GM12873 (cell line): ENCODE results near the gene PTPRN2.

Experiments
- CTCF ChIP-seq: IDR thresholded peaks from 2 replicates; pipeline ENCODE4 v1.5.1; 2012; ENCODE audit warnings: low read depth, mild to moderate bottlenecking, moderate library complexity, low read length, control low read depth; ENCODE audit not compliant: insufficient read depth; ENCODE audit errors: missing control alignments

PTPRN2 gene

DNA sequence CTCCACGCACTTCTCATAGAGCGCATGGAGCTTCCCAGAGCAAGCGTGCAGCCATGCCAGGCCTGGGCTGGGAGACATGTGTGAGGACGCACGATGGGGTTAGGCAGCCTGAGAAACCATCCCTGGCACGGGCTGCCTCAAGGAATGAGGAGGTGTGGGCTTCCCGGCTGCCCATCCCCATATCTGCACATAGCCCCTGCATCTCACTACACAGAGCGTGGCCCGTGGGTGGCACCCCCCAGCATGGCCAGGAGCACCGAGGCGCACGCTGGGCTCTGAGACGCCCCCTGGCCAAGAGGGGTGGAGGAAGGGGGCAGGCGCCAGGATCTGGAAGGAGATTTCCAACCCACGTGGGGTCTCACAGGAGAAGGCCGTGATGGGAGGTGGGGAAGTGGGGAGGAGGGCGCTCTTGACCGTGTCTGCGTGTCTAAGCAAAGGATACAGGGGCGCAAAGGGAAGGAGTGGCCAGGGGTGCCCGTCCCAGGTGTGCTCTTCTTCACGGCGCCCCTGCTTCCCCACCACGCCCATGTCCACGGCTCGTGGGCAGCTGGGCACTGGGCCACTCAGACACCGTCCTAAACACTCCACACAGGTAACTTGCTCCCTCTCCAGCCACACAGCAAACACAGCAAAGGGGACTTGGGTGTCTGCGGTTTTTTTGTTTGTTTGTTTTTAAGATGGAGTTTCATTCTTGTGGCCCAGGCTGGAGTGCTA lies 340.5 kb downstream of the PTPRN2 start:
- TF ChIP-seq CTCF, result no peak

GRCh38 chr7:158246272-158246959 lies 341.2 kb downstream of the PTPRN2 start:
- TF ChIP-seq CTCF, result no peak

DNA sequence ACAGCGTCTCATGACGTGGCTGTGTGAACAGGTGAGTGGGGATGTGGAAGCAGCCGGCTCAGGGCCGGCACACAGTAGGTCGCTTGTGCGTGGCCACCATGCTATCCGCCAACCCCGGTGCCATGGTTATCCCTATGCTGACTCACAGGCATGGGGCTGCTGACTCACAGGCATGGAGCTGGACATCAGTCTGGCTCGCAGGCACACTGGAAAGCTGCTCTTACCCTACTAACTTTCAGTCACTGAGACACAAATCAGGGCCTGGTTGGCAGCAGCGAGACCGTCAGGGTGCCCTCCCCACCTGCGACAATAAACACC lies 341.9 kb downstream of the PTPRN2 start:
- no peak for TF ChIP-seq CTCF

GRCh38 chr7:158244873-158245723 lies 342.5 kb downstream of the PTPRN2 start:
- TF ChIP-seq CTCF, result no peak

DNA sequence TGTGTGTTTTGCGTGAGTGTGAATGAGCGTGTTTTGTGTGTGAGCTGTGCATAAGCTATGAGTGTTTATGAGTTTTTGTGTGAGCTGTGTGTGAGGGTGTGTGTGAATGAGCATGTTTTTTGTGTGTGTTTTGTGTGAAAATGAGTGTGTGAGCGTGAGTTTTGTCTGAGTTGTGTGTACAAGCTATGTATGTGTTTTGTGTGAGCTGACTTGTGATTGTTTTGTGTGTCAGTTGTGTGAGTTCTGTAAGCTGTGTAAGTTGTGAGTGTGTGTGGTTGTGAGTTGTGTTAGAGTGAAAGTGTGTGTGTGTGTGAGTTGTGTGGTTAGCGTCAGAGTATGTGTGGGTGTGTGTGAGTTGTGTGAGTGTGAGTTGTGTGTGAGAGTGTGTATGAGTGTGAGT lies 343.2 kb downstream of the PTPRN2 start:
- no peak for TF ChIP-seq CTCF

DNA sequence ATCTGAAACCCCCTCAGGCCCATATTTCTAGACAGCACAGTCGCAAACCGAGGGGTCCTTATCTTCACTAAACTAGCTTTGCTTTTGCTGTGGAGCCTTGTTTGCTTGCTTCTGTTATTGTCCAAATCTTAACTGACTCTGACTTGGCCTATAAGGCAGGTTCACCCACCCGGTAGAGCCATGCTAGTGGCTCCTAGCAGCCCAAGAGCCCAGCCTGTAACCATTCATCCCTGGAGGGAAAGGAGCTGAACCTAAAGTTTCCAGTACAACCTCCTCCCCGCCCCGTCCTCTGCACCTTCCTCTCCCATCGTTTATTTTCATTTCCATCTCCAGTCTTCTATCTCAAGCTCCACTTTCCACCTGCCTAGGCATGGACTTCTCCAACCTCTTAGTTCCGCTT lies 345.7 kb downstream of the PTPRN2 start:
- no peak for TF ChIP-seq CTCF

DNA sequence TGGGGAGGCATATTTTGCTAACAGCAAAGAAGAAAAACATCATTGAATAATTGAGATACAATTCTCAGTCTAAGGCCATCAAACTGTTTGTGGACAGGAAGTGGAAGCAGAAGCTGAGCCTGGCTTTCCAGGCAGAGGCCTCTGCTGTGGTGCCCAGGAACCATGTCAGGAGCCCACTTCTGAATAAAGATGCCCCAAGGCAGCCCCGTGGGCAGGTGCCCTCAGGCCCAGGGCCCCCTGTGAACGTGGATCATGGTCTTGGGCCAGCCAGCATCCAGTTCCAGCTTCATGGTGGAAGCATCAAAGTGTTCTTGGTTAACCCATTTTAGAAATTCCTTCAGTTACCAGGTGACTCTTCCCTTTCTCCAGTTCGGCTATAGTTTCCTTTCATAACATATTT lies 346.8 kb downstream of the PTPRN2 start:
- TF ChIP-seq CTCF, result no peak
